Measurements from ENCODE around the gene NELL1. TPM values are rescaled to one million over a fixed set of nuclear protein-coding genes. Genes with fewer than 3 reads are reported as not detected.

NELL1 gene
- total RNA-seq, 1 experiment from 2014 or later, result 0.22 TPM

GRCh38 chr11:20963596-20963995 lies 294.2 kb downstream of the NELL1 start:
- no peak overlapping the region for H2BK20ac ChIP-seq (ENCODE audit: low read depth, low read length, poor library complexity, severe bottlenecking)
- H2BK5ac ChIP-seq (ENCODE audit: insufficient read length, low read length), result no peak overlapping the region

More at GRCh38 chr11:20963596-20963995, 294.2 kb downstream of the NELL1 start:
- no peak overlapping the region for H3K27ac ChIP-seq (ENCODE audit: insufficient read length, low read depth, low read length)
- H3K14ac ChIP-seq (ENCODE audit: insufficient read depth, low read length), result no peak overlapping the region
- Mint-ChIP-seq H3K27ac (no peak overlapping the region), H3K4me3 (no peak overlapping the region), H3K4me1 (peaks cover 21 to 22% of the 10 kb centered on the region in 2 experiments), H3K36me3 (ENCODE audit: insufficient read depth in 1 of 3, low read depth in 3 of 3) (no peaks in the 10 kb centered on the region), H3K9me3 (no peaks in the 10 kb centered on the region), H3K27me3 (ENCODE audit: low read depth) (no peaks in the 10 kb centered on the region; the same call in 1 of the 2 replicates)
- H3K79me1 ChIP-seq (ENCODE audit: insufficient read depth, low read depth, low read length, poor library complexity, severe bottlenecking), result no peaks in the 10 kb centered on the region
- H2AK5ac ChIP-seq (ENCODE audit: insufficient read length, low read length), result no peak overlapping the region
- no peaks in the 10 kb centered on the region for H3K9me3 ChIP-seq (ENCODE audit: control insufficient read depth, low read depth, low read length)
- no peak overlapping the region for H3K4ac ChIP-seq (ENCODE audit: low read depth, low read length)
- no peak for TF ChIP-seq CTCF (conservative IDR thresholded peaks at IDR 0.05)
- no peak overlapping the region for H3K9ac ChIP-seq (ENCODE audit: extremely low read depth, insufficient read length, low read length)
- no CpG with 5 or more reads among the region's 5 CpGs for WGBS (ENCODE audit: extremely low coverage, insufficient read length, low lambda C conversion rate)
- no peak overlapping the region for H3K23ac ChIP-seq (ENCODE audit: insufficient read length, low read depth, low read length)
- no peak overlapping the region for H3T11ph ChIP-seq (ENCODE audit: low read length)
- H3K27me3 ChIP-seq (ENCODE audit: insufficient read depth, low read length), result no peaks in the 10 kb centered on the region
- no peak overlapping the region for H3K18ac ChIP-seq (ENCODE audit: insufficient read length, low read depth, low read length)
- H4K5ac ChIP-seq (ENCODE audit: insufficient read length, low read depth, low read length), result no peak overlapping the region
- no peak overlapping the region for H4K91ac ChIP-seq (ENCODE audit: insufficient read length, low read depth, low read length)
- no peak overlapping the region for H2BK12ac ChIP-seq (ENCODE audit: insufficient read length, low read depth, low read length)
- no peaks in the 10 kb centered on the region for H4K20me1 ChIP-seq (ENCODE audit: control insufficient read depth, insufficient read depth, insufficient read length)
- no peak overlapping the region for H3K4me2 ChIP-seq (ENCODE audit: insufficient read depth, insufficient read length, low read length)
- H3K23me2 ChIP-seq (ENCODE audit: insufficient read length, low read depth, low read length, poor library complexity, severe bottlenecking), result no peaks in the 10 kb centered on the region
- no peak overlapping the region for H4K8ac ChIP-seq (replicated peaks; ENCODE audit: insufficient read length, low read depth, low read length)
- no peaks in the 10 kb centered on the region for H3K79me2 ChIP-seq (ENCODE audit: insufficient read depth, low read length)
- H2BK120ac ChIP-seq (ENCODE audit: low read depth, low read length, poor library complexity, severe bottlenecking), result no peak overlapping the region
- no peak overlapping the region for H2AFZ ChIP-seq (ENCODE audit: low read length)
- no peak overlapping the region for H2BK15ac ChIP-seq (ENCODE audit: low read depth, low read length)
- no peak for DNase-seq
- no peak overlapping the region for H3K56ac ChIP-seq (ENCODE audit: insufficient read length, low read depth, low read length)
- no peaks in the 10 kb centered on the region for H3K4me1 ChIP-seq (ENCODE audit: insufficient read depth, low read length)

All from H9 (cell line).